BJ (cell line): ENCODE data around the gene PRPF19. TPM values are rescaled to one million over a fixed set of nuclear protein-coding genes. Genes with fewer than 3 reads are reported as not detected.

Experiments
- CTCF ChIA-PET: fragments of 350-600 bp; formaldehyde crosslinking; extraction: SDS; loops from one replicate; lab custom pipeline; 2021; ENCODE audit warnings: antibody characterized with exemption, inconsistent platforms; lab: Yijun Ruan, JAX
- POLR2A ChIA-PET: fragments of 300-600 bp; sonication (Branson Sonifier 250); formaldehyde crosslinking; extraction: SDS; loops from one replicate; lab custom pipeline; 2021; ENCODE audit warnings: antibody characterized with exemption; lab: Charles Lee
- DNase-seq: peaks from one replicate; pipeline ENCODE4 v3.0.0-alpha.2; 2011; ENCODE audit warnings: low read depth
- H3K27me3 ChIP-seq: 2 replicates; pipeline ENCODE4 v1.6.0; 2011; ENCODE audit warnings: low read length; ENCODE audit not compliant: control insufficient read depth, insufficient read depth
- H3K36me3 ChIP-seq: 2 replicates; pipeline ENCODE4 v1.5.1; 2011; ENCODE audit warnings: low read length; ENCODE audit not compliant: control insufficient read depth, insufficient read depth
- H3K4me3 ChIP-seq: 2 replicates; pipeline ENCODE4 v1.5.1; 2011; ENCODE audit warnings: low read depth, mild to moderate bottlenecking, control low read depth, low read length
- CTCF ChIP-seq: IDR thresholded peaks from 2 replicates; pipeline ENCODE4 v1.5.1; 2011; ENCODE audit warnings: low read depth, mild to moderate bottlenecking, control low read depth, inconsistent platforms, low read length, moderate library complexity; ENCODE audit not compliant: insufficient read depth
- polyA plus RNA-seq: library from polyadenylated mRNA; depleted of rRNA; stranded (reverse); fragments of >200 nt; gene quantifications from 2 replicates; pipeline ENCODE4 v1.2.3, GENCODE V29; 2011

The PRPF19 gene
- polyA plus RNA-seq, 1 experiment: 48.6 TPM

- CTCF ChIA-PET: no interaction called here
- DNase-seq: no peak
Observed at GRCh38 chr11:60927061-60927592, 20.7 kb upstream of the PRPF19 start.

GRCh38 chr11:60926500-60926899 lies 20.1 kb upstream of the PRPF19 start:
- Histone ChIP-seq H3K36me3 (peaks cover 13% of the 10 kb centered on the region), H3K27me3 (no peaks in the 10 kb centered on the region), H3K4me3 (no peak overlapping the region)
- CTCF ChIA-PET: no interaction called here
- TF ChIP-seq CTCF: no peak
- DNase-seq: no peak
- POLR2A ChIA-PET: no interaction called here

More at GRCh38 chr11:60927061-60927592, 20.7 kb upstream of the PRPF19 start:
- no peak for TF ChIP-seq CTCF
- H3K36me3 ChIP-seq: peaks cover 17% of the 10 kb centered on the region
- no peak overlapping the region for H3K4me3 ChIP-seq
- no peaks in the 10 kb centered on the region for H3K27me3 ChIP-seq
- POLR2A ChIA-PET: interaction anchor here (0.6 kb wide), 1 partner anchor 1517 kb away, joined by 7 read pairs; no protein-coding TSS in a partner anchor

GRCh38 chr11:60925868-60926267 lies 19.5 kb upstream of the PRPF19 start:
- Histone ChIP-seq H3K4me3 (no peak overlapping the region), H3K36me3 (peaks cover 14% of the 10 kb centered on the region), H3K27me3 (no peaks in the 10 kb centered on the region)
- DNase-seq: no peak
- ChIA-PET CTCF (interaction anchor here (0.9 kb wide), 1 partner anchor 44 kb away, joined by 3 read pairs; no protein-coding TSS in a partner anchor), POLR2A (no interaction called here)
- TF ChIP-seq CTCF: no peak

DNA sequence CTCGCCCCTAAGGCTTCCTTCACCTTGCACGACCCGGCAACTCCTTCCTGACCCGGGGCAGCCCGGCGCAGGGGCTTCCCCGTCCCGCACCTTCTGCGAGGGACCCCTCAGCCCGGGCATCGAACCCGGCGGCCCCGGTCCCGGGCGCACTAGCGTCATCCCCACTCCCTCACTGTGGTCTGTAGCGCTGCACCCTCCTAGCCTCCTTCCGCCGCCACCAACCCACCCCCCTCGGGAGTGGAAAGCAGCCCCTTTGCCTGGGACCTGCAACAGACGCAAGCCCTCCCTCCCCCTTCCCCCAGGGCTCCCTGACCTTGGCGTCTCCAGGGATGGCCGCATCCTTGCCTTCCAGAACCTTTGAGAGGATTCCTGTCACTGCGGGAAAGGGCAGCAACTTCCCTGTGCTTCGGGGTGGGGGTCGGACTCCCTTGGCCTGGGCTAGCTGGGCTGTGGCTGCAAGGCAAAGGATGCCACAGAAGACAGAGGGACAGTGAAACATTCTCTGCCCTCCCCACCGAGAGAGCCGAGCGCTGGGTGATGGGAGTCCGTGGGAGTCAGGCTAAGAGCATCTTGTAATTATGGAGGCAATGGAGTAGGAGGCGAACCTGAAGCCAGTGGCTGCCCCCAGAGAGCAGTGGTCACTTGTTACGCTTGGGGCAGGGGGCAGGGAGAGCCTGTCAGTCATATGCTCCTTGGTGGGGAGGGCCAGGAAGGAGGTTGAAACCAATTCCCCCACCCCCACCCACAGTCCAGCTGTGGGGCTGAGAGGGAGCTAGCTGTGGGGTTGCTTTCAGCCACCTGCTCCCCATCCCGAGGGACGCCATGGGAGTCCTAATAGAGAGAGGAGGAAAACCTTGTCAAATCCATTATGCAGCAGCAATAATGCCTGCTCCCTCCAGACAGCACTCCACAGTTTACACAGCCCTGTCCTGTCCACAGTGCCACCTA lies 18.8 kb upstream of the PRPF19 start:
- Histone ChIP-seq H3K27me3 (no peaks in the 10 kb centered on the region), H3K4me3 (peak overlapping the region; percentile 86), H3K36me3 (peaks cover 17% of the 10 kb centered on the region)
- POLR2A ChIA-PET: no interaction called here
- DNase-seq: no peak
- CTCF ChIA-PET: interaction anchor here (0.9 kb wide), 1 partner anchor 45 kb away, joined by 3 read pairs; no protein-coding TSS in a partner anchor
- 0 out of 2 replicates have a peak, but pooled peaks have one; percentile 1 for TF ChIP-seq CTCF

DNA sequence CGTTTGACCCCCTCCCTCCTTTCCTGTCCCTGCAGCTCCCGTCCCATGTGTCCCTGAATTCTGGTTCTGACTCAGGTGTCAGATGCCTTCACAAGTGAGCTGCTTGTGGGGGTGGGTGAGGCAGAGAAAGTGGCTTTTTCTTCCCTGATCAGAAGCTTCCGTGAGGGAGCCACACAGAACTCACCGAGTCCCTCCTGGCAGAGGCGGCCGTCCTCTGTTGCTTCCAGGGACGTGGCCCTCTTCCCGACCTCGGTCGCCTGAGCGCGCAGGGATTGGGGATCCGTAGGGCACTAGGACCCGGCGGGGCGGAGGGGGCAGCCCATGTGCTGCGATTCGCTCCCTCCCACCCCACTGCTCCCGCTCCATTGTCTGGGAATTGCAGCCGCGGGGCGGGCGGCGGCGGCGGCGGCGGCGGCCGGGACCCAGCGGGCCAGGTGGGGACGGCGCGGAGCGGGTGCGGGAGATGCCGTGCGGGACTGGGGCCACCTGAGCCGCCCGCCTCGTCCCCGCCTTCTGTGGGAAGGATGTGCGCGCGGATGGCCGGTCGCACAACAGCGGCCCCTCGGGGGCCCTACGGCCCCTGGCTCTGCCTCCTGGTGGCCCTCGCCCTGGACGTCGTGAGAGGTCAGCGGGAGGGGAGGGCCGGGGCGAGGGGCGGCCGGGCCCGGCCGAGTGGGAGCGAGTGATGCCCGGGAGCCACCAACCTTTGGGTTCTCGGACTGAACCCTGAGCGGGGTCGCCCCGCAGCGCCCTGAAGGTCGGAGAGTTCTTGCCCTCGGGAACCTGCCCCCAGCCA lies 17.9 kb upstream of the PRPF19 start, which contains the start of gene TMEM132A:
Gene TMEM132A (plus strand): TSS at position 351 of the 796 bp plus-strand sequence. CDS start 174 bp downstream, at position 525.
- Histone ChIP-seq H3K36me3 (peaks cover 17% of the 10 kb centered on the region), H3K4me3 (peak within 1 kb of the TSS; percentile 86), H3K27me3 (no peaks in the 10 kb centered on the region)
- TF ChIP-seq CTCF: 0 out of 2 replicates have a peak, but pooled peaks have one; percentile 4
- DNase-seq: no peak
- POLR2A ChIA-PET: no interaction called here
- CTCF ChIA-PET: interaction anchor here (0.8 to 1.6 kb wide), 4 partner anchors 9 to 45 kb away, joined by 3 to 5 read pairs (median 4); no protein-coding TSS in a partner anchor
